T-cell (primary cell): ENCODE results near the gene ABO. TPM values are rescaled to one million over a fixed set of nuclear protein-coding genes. Genes with fewer than 3 reads are reported as not detected.

Experiments
- ATAC-seq, 4 experiments: fragments of 200-7000 bp in 3 of 4; fragments of 150-1000 bp in 1 of 4; cut with Tn5 transposase; replicated peaks in 1 of 4; 1 replicate in 3 of 4; 2 replicates in 1 of 4; pipeline ENCODE4 v1.10.0; 2021; ENCODE audit warnings: moderate library complexity in 3 of 4, mild to moderate bottlenecking in 2 of 4, moderate number of reproducible peaks in 1 of 4
- CTCF ChIA-PET, 2 donors: fragments of 300-600 bp; sonication (Branson Sonifier 250); formaldehyde crosslinking; loops; one replicate each; lab custom pipeline; 2022; ENCODE audit warnings: antibody characterized with exemption in 2 of 2; lab: Charles Lee
- POLR2A ChIA-PET, 2 donors: fragments of 300-600 bp; sonication (Branson Sonifier 250); formaldehyde crosslinking; loops; one replicate each; lab custom pipeline; 2022; ENCODE audit warnings: antibody characterized with exemption in 2 of 2; lab: Charles Lee
- DNase-seq, 35 experiments: peaks; one replicate each; pipeline versions ENCODE4 v3.0.0 to v3.0.0-alpha.2; 2013 to 2023
- H3K27ac ChIP-seq: one replicate; pipeline ENCODE4 v1.5.1; 2013; ENCODE audit warnings: low read length
- H3K27me3 ChIP-seq, 2 experiments: replicated peaks in 1 of 2; 1 replicate in 1 of 2; 2 replicates in 1 of 2; pipeline versions ENCODE4 v1.6.1 to v1.7.0; 2013; ENCODE audit warnings: low read length in 1 of 2, mixed read lengths in 1 of 2; ENCODE audit not compliant: control insufficient read depth in 2 of 2, insufficient read depth in 2 of 2; ENCODE audit errors: extremely low read depth in 1 of 2
- H3K36me3 ChIP-seq, 2 donors: 1 replicate in 1 of 2; 2 replicates in 1 of 2; pipeline versions ENCODE4 v1.6.1 to v1.7.0; 2013; ENCODE audit warnings: low read length in 1 of 2; ENCODE audit not compliant: control insufficient read depth in 2 of 2, insufficient read depth in 1 of 2; ENCODE audit errors: extremely low read depth in 1 of 2
- H3K4me1 ChIP-seq, 2 experiments: 1 replicate in 1 of 2; 2 replicates in 1 of 2; pipeline versions ENCODE4 v1.6.1 to v1.7.0; 2013; ENCODE audit warnings: low read length in 2 of 2, mixed read lengths in 1 of 2; ENCODE audit not compliant: insufficient read depth in 2 of 2, control insufficient read depth in 1 of 2; ENCODE audit errors: extremely low read depth in 1 of 2
- H3K4me3 ChIP-seq, 2 donors: 1 replicate in 1 of 2; 2 replicates in 1 of 2; pipeline versions ENCODE4 v1.5.1 to v1.7.0; 2013; ENCODE audit warnings: mild to moderate bottlenecking in 2 of 2, low read length in 1 of 2, moderate library complexity in 1 of 2; ENCODE audit not compliant: control insufficient read depth in 1 of 2; ENCODE audit errors: extremely low read depth in 1 of 2
- H3K9me3 ChIP-seq: 2 replicates; pipeline ENCODE4 v1.7.0; 2013
- H3K27ac Mint-ChIP-seq, 2 donors: one replicate each; pipeline ENCODE4 v1.8.0; 2020 to 2021; ENCODE audit warnings: mild to moderate bottlenecking in 2 of 2, mixed read lengths in 2 of 2
- H3K27me3 Mint-ChIP-seq, 2 donors: one replicate each; pipeline ENCODE4 v1.8.0; 2021 to 2022; ENCODE audit warnings: mixed read lengths in 2 of 2
- H3K36me3 Mint-ChIP-seq: one replicate; pipeline ENCODE4 v1.8.0; 2021; ENCODE audit warnings: mixed read lengths
- H3K4me1 Mint-ChIP-seq, 3 donors: one replicate each; pipeline ENCODE4 v1.8.0; 2020 to 2022; ENCODE audit warnings: mixed read lengths in 3 of 3, mild to moderate bottlenecking in 1 of 3
- H3K4me3 Mint-ChIP-seq, 3 donors: one replicate each; pipeline ENCODE4 v1.8.0; 2020 to 2022; ENCODE audit warnings: mild to moderate bottlenecking in 3 of 3, mixed read lengths in 3 of 3, moderate library complexity in 3 of 3
- H3K9me3 Mint-ChIP-seq, 3 donors: one replicate each; pipeline ENCODE4 v1.8.0; 2020 to 2022; ENCODE audit warnings: mixed read lengths in 3 of 3
- WGBS: methylation state at CpG from one replicate; pipeline ENCODE4 v1.1.5; 2013; ENCODE audit warnings: missing lambda C conversion rate; ENCODE audit not compliant: insufficient coverage; 5-methylcytosine and 5-hydroxymethylcytosine counted together
- total RNA-seq, 35 experiments: library from RNA in 6 of 35; stranded (reverse) in 6 of 35; fragments of 120-200 nt in 1 of 35; gene quantifications; one replicate each; pipeline versions ENCODE4 v1.2.1 to v1.2.4 and lab custom pipeline; 2013 to 2026

The ABO gene
- total RNA-seq, 5 donors from 2014 or later (not counting 1 experiment from before 2014, with no cell fraction given) = 0.06 to 1.8 (median 0.37) TPM; not detected in 1

DNA sequence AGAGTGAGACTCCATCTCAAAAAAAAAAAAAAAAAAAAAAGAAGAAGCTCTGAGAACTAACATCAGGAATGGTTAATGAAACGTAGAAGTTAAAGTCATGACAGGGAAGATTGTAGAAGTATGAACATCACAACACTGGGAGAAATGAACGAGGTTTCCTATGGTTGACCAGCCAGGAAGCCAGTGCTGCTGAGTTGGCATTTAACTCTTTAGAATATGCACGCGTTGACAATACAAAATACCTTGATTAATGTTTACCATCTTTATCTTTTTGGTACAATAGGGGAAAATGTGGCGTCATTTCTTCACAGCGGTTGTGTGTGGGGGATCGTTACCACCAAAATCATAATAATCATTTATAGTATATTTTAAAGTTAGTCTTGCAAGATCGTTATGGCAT, 32.0 kb downstream of the ABO start:
- peaks cover 0 to 50% of the 10 kb centered on the region in 2 experiments for H3K27me3 ChIP-seq
- peaks cover 5 to 13% of the 10 kb centered on the region in 2 experiments for H3K4me1 ChIP-seq
- no peak overlapping the region for H3K4me3 ChIP-seq
- Mint-ChIP-seq H3K4me3 (no peak overlapping the region), H3K27me3 (peaks cover 12 to 47% of the 10 kb centered on the region in 2 donors), H3K9me3 (no peaks in the 10 kb centered on the region), H3K36me3 (no peaks in the 10 kb centered on the region), H3K4me1 (peaks cover 9 to 11% (median 10%) of the 10 kb centered on the region in 3 donors), H3K27ac (no peak overlapping the region)
- WGBS = no CpG with 5 or more reads among the region's 8 CpGs
- CTCF ChIA-PET = no interaction called here
- no peak overlapping the region for H3K27ac ChIP-seq
- ATAC-seq (no peak), DNase-seq (no peak)
- H3K36me3 ChIP-seq = no peaks in the 10 kb centered on the region
- POLR2A ChIA-PET = interaction anchor here in 1 of 2 donors (0.6 kb wide), 1 partner anchor 9 kb away, joined by 4 read pairs; no protein-coding TSS in a partner anchor
- no peaks in the 10 kb centered on the region for H3K9me3 ChIP-seq

DNA sequence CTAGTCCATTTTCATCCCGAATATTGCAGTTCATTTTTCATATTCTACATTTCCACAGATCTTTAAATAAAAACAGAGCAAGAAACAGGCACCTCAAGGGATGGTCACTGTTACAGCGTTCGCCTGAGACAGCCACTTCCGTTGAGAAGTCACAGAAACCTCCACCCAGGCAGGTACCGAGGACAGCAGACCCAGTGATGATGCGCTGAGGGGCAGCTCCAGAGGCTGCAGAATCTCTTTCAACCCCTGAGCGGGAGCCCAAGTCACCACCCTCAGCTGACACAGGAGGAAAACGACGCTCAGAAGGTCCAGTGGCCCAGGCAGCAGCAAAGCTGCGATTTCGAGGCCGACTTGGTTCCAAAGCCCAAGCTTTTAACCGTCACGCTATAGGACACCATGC, 32.8 kb downstream of the ABO start:
- peaks cover 0 to 46% of the 10 kb centered on the region in 2 experiments for H3K27me3 ChIP-seq
- ATAC-seq (no peak), DNase-seq (no peak)
- no peak overlapping the region for H3K27ac ChIP-seq
- H3K36me3 ChIP-seq = no peaks in the 10 kb centered on the region
- Mint-ChIP-seq H3K27ac (no peak overlapping the region), H3K4me1 (peaks cover 9 to 12% (median 12%) of the 10 kb centered on the region in 3 donors), H3K27me3 (peaks cover 19 to 54% of the 10 kb centered on the region in 2 donors), H3K36me3 (no peaks in the 10 kb centered on the region), H3K4me3 (no peak overlapping the region), H3K9me3 (no peaks in the 10 kb centered on the region)
- peaks cover 5 to 13% of the 10 kb centered on the region in 2 experiments for H3K4me1 ChIP-seq
- ChIA-PET POLR2A (no interaction called here), CTCF (no interaction called here)
- H3K9me3 ChIP-seq = no peaks in the 10 kb centered on the region
- no peak overlapping the region for H3K4me3 ChIP-seq
- 87% methylated on average over 6 of the region's 14 CpGs for WGBS

DNA sequence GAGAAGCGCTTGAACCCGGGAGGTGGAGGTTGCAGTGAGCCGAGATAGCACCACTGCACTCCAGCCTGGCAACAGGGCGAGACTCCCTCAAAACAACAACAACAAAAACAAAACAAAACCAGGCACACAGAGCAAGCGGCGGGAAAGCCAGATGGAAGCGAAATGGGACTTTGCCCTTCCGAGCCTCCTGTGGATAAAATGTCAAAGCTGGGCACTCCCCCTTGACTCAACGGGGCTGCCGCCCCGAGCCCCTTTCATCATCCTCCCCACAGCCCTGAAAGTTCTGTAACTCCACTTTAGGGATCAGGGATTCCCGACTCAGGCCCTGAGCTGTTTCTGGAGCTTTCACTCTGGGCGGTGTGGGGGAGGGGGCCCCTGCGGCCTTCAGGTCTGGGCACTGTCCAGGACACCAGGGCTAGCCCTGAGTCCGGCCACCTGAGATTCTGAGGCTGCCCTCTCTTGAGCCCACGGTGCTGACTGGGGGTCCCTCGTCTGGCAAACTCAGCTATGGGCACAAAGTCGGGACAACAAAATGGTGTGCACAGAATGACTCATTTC, 35.4 kb downstream of the ABO start:
- Mint-ChIP-seq H3K4me3 (peak overlapping the region in 1 of 3 donors; percentile 81), H3K9me3 (no peaks in the 10 kb centered on the region), H3K36me3 (no peaks in the 10 kb centered on the region), H3K27me3 (peaks cover 13 to 50% of the 10 kb centered on the region in 2 donors), H3K27ac (no peak overlapping the region), H3K4me1 (peaks cover 9 to 12% (median 12%) of the 10 kb centered on the region in 3 donors)
- Histone ChIP-seq H3K36me3 (no peaks in the 10 kb centered on the region), H3K4me1 (peaks cover 5 to 13% of the 10 kb centered on the region in 2 experiments), H3K9me3 (no peaks in the 10 kb centered on the region), H3K4me3 (no peak overlapping the region), H3K27me3 (peaks cover 0 to 56% of the 10 kb centered on the region in 2 experiments), H3K27ac (no peak overlapping the region)
- 87% methylated on average over 6 of the region's 18 CpGs for WGBS
- ChIA-PET POLR2A (no interaction called here), CTCF (interaction anchor here in 1 of 2 donors (1.2 to 2.0 kb wide), 3 partner anchors 53 to 247 kb away, joined by 4 to 6 read pairs (median 5); no protein-coding TSS in a partner anchor)
- DNase-seq (no peak), ATAC-seq (no peak)

DNA sequence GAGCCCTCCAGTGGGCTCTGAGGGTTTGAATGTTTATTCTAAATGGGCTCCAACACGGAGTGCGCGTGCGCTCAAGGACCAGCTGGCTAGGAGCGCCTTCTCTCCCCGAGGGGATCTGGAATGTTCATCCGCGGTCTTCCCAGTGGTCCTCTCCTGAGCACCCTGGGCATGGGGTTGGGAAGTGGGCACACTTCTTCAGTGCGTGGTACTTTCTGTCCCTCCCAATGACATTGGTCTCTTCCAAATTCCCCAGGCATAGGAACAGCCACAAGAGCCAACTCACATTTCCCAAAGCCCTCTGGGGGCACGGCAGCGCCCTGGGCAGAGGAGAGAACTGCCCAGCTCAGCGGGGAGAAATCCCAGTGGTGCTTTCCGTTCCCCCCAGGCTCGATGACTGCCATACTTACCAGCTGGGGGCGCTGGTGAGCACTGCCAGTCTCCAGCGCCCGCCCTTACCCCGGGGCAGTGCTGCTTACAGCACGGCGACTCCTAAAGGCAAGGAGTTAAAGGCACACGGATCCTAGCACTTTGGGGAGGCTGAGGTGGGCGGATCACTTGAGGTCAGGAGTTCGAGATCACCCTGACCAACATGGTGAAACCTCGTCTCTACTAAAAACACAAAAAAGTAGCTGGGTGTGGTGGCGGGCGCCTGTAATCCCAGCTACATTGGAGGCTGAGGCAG, 36.0 kb downstream of the ABO start:
- WGBS = 7% methylated on average over 10 of the region's 26 CpGs
- H3K4me3 ChIP-seq = peak overlapping the region; percentile 3 to 57
- Mint-ChIP-seq H3K4me3 (peak overlapping the region; percentile 46 to 81 (median 61)), H3K27me3 (peaks cover 13 to 49% of the 10 kb centered on the region in 2 donors), H3K27ac (no peak overlapping the region), H3K36me3 (no peaks in the 10 kb centered on the region), H3K4me1 (peaks cover 9 to 12% (median 12%) of the 10 kb centered on the region in 3 donors), H3K9me3 (no peaks in the 10 kb centered on the region)
- no peaks in the 10 kb centered on the region for H3K36me3 ChIP-seq
- H3K9me3 ChIP-seq = no peaks in the 10 kb centered on the region
- ATAC-seq = peak; percentile 75 to 88 (median 84)
- CTCF ChIA-PET = interaction anchor here in 1 of 2 donors (1.5 to 2.0 kb wide), 2 partner anchors 52 to 132 kb away, joined by 5 to 6 read pairs; no protein-coding TSS in a partner anchor
- POLR2A ChIA-PET = no interaction called here
- peak in 34 of 35 experiments; percentile 27 to 77 (median 60) for DNase-seq
- peaks cover 5 to 13% of the 10 kb centered on the region in 2 experiments for H3K4me1 ChIP-seq
- no peak overlapping the region for H3K27ac ChIP-seq
- H3K27me3 ChIP-seq = peaks cover 0 to 59% of the 10 kb centered on the region in 2 experiments

DNA sequence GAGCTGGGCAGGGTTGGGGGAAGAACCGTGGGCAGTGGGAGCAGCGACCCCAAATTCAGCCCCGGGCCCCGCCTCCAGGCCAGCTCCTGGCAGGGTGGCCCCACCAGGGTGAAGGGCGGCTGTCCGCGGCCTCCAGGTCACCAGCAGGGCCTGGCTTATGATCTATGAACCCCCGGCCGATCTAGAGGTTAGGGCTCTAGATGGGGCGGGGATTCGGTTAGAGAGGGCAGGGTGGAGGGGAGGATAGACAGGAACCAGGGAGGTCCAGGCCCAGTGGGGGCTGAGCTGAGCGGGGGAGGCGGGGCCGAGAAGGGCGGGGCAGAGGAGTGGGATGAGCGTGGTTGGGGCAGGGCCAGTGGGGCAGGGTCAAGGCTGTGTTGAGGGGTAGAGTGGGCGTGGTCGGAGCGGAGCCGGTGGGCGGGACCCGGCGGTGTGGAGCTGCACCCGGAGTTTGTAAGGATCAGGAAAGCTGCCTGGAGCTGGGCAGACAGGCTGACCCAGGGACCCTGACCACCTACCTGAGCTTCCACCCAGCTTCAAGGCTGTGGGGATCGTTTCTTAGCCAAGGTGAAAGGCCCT, 36.6 kb downstream of the ABO start:
- Histone ChIP-seq H3K9me3 (no peaks in the 10 kb centered on the region), H3K36me3 (no peaks in the 10 kb centered on the region), H3K27ac (no peak overlapping the region), H3K27me3 (peaks cover 0 to 59% of the 10 kb centered on the region in 2 experiments), H3K4me3 (peak overlapping the region; percentile 3 to 57), H3K4me1 (peaks cover 5 to 13% of the 10 kb centered on the region in 2 experiments)
- H3K9me3 Mint-ChIP-seq = no peaks in the 10 kb centered on the region
- ChIA-PET CTCF (interaction anchor here in 1 of 2 donors (0.6 to 2.0 kb wide), 3 partner anchors 52 to 923 kb away, joined by 3 to 6 read pairs (median 5); no protein-coding TSS in a partner anchor), POLR2A (no interaction called here)
- DNase-seq (peak in 24 of 35 experiments; percentile 5 to 40 (median 24)), ATAC-seq (peak; percentile 49 to 80 (median 58))
- no peaks in the 10 kb centered on the region for H3K36me3 Mint-ChIP-seq
- 17% methylated on average over 15 of the region's 25 CpGs for WGBS
- peaks cover 13 to 47% of the 10 kb centered on the region in 2 donors for H3K27me3 Mint-ChIP-seq
- peaks cover 9 to 12% (median 12%) of the 10 kb centered on the region in 3 donors for H3K4me1 Mint-ChIP-seq
- H3K27ac Mint-ChIP-seq = no peak overlapping the region
- peak overlapping the region; percentile 46 to 81 (median 61) for H3K4me3 Mint-ChIP-seq
